A549 (cell line): ENCODE measurements around the gene CD2. TPM values are rescaled to one million over a fixed set of nuclear protein-coding genes. Genes with fewer than 3 reads are reported as not detected.

ENCODE experiments used
- ATAC-seq, 2 experiments: fragments of 200-7000 bp in 1 of 2; fragments of >200 bp in 1 of 2; cut with Nextera tagmentation in 1 of 2; cut with Tn5 transposase in 1 of 2; 3 replicates each; pipeline versions ENCODE4 v1.8.0 to v1.9.1; 2018 to 2020; ENCODE audit warnings: mild to moderate bottlenecking in 1 of 2, moderate library complexity in 1 of 2
- CTCF ChIA-PET: fragments of 300-600 bp; sonication (Branson Sonifier 250); formaldehyde crosslinking; extraction: SDS; loops from one replicate; lab custom pipeline; 2021; ENCODE audit warnings: antibody characterized with exemption, inconsistent platforms; lab: Yijun Ruan, JAX
- POLR2A ChIA-PET: fragments of 350-600 bp; formaldehyde crosslinking; extraction: SDS; loops from one replicate; lab custom pipeline; 2021; ENCODE audit warnings: antibody characterized with exemption, inconsistent platforms; lab: Yijun Ruan, JAX
- DNase-seq, 2 experiments: peaks; one replicate each; pipeline versions ENCODE4 v3.0.0 to v3.0.0-alpha.2; 2011 to 2016; ENCODE audit warnings: low read depth in 1 of 2, low spot score in 1 of 2
- FAIRE-seq: peaks from 2 replicates; lab custom pipeline; 2011; peaks lifted over from hg19 to GRCh38; lab: Jason Lieb, UNC
- H3K27ac ChIP-seq, 2 experiments: fragments of >200 bp; sonication (Bioruptor Twin); formaldehyde crosslinking; 3 replicates each; pipeline ENCODE4 v1.5.1; 2016 to 2017
- H3K4me1 ChIP-seq: fragments of >200 bp; sonication (Bioruptor Twin); formaldehyde crosslinking; 3 replicates; pipeline ENCODE4 v1.6.1; 2016
- H3K4me2 ChIP-seq: fragments of >200 bp; sonication (Bioruptor Twin); formaldehyde crosslinking; 3 replicates; pipeline ENCODE4 v1.6.1; 2016
- H3K4me3 ChIP-seq: fragments of >200 bp; sonication (Bioruptor Twin); formaldehyde crosslinking; 3 replicates; pipeline ENCODE4 v1.5.1; 2016
- H3K9me3 ChIP-seq: fragments of >200 bp; sonication (Bioruptor Twin); formaldehyde crosslinking; 3 replicates; pipeline ENCODE4 v1.6.1; 2016
- CBX2 ChIP-seq: fragments of 200-600 bp; sonication (generic); IDR thresholded peaks from 2 replicates; pipeline ENCODE4 v1.6.1; 2016; ENCODE audit warnings: low read depth, mild to moderate bottlenecking, borderline replicate concordance
- CHD4 ChIP-seq: fragments of 200-600 bp; sonication (generic); IDR thresholded peaks from 2 replicates; pipeline ENCODE4 v1.6.1; 2016; ENCODE audit warnings: antibody characterized with exemption, mild to moderate bottlenecking, borderline replicate concordance
- FOSL2 ChIP-seq, 2 experiments: fragments of 450-650 bp in 1 of 2; fragments of >200 bp in 1 of 2; sonication (Bioruptor Twin) in 1 of 2; formaldehyde crosslinking; IDR thresholded peaks; 2 replicates each; pipeline versions ENCODE4 v1.5.0 to v1.6.1; 2016 to 2020; ENCODE audit warnings: mild to moderate bottlenecking in 1 of 2, moderate library complexity in 1 of 2
- HDAC2 ChIP-seq: fragments of 200-600 bp; sonication (generic); IDR thresholded peaks from 2 replicates; pipeline ENCODE4 v1.6.1; 2016
- HMGXB4 ChIP-seq: fragments of 250-450 bp; sonication (Bioruptor Pico); IDR thresholded peaks from 2 replicates; pipeline ENCODE4 v1.5.0; 2021; ENCODE audit warnings: mild to moderate bottlenecking, moderate library complexity, borderline replicate concordance
- JUN ChIP-seq, 2 experiments: fragments of >200 bp; sonication (Bioruptor Twin); formaldehyde crosslinking; IDR thresholded peaks; 2 replicates in 1 of 2; 3 replicates in 1 of 2; pipeline ENCODE4 v1.6.1; 2016 to 2017
- MAFK ChIP-seq: fragments of 450-650 bp; IDR thresholded peaks from 2 replicates; pipeline ENCODE4 v1.6.1; 2014; ENCODE audit not compliant: partially characterized antibody
- NR3C1 ChIP-seq: fragments of >200 bp; sonication (Bioruptor Twin); formaldehyde crosslinking; IDR thresholded peaks from 3 replicates; pipeline ENCODE4 v1.6.1; 2017
- RAD21 ChIP-seq, 2 experiments: fragments of >200 bp in 1 of 2; sonication (Bioruptor Twin) in 1 of 2; formaldehyde crosslinking in 1 of 2; IDR thresholded peaks in 1 of 2; conservative IDR thresholded peaks in 1 of 2; 2 replicates in 1 of 2; 3 replicates in 1 of 2; pipeline ENCODE4 v1.6.1; 2012 to 2018; ENCODE audit warnings: inconsistent platforms in 1 of 2
- RCOR1 ChIP-seq: fragments of 150-350 bp; IDR thresholded peaks from 2 replicates; pipeline ENCODE4 v1.6.1; 2014; ENCODE audit warnings: antibody characterized with exemption, low read length, low read depth
- ZNF302 ChIP-seq: fragments of 250-450 bp; sonication (Bioruptor Pico); IDR thresholded peaks from 2 replicates; pipeline ENCODE4 v1.9.0; 2021; ENCODE audit warnings: inconsistent platforms, mild to moderate bottlenecking, moderate library complexity
- WGBS: methylation state at CpG from one replicate; pipeline ENCODE4 v1.1.6; 2017; ENCODE audit errors: missing lambda C conversion rate; 5-methylcytosine and 5-hydroxymethylcytosine counted together
- polyA plus RNA-seq, 4 experiments: library from polyadenylated mRNA; depleted of rRNA in 3 of 4; stranded (reverse); fragments of >200 nt; fragmentation: RNase III in 1 of 4; extraction: RNeasy Plus Mini Kit Qiagen cat#74134 plus additional on column Dnase treatment in 1 of 4; gene quantifications; 2 replicates in 3 of 4; 3 replicates in 1 of 4; pipeline ENCODE4 v1.2.3, GENCODE V29; 2011 to 2017
- TF ChIP-seq, protein P1 (sequence below): fragments of 200-600 bp; sonication (generic); IDR thresholded peaks from 2 replicates; pipeline ENCODE4 v1.6.1; 2016; ENCODE audit warnings: antibody characterized with exemption, mild to moderate bottlenecking, moderate library complexity
- TF ChIP-seq, protein P2 (sequence below): IDR thresholded peaks from 2 replicates; pipeline ENCODE4 v1.6.1; 2012; ENCODE audit warnings: low read depth, borderline replicate concordance
- TF ChIP-seq, protein P3 (sequence below): IDR thresholded peaks from 2 replicates; pipeline ENCODE4 v1.6.1; 2012

Gene CD2
- polyA plus RNA-seq, 2 of the 4 experiments (the other 2 are of a cell fraction), result not detected

DNA sequence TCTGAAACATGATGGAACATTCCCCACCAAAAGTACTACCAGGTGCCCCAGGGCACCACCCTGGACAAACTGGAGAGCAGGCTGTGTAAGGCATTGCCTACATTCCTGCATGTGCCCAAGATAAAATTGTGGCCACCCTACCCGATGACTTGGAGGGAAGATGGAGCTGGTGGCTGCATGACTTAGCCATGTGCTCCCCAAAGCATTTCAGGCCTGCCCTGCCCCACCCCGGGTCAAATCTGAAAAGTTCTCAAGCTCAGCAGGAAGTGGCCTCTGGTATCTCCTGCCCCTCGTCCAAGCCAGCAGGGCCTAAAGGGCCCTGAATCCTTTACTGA is 8.5 kb downstream of the CD2 start:
- FAIRE-seq (no peak), ATAC-seq (no peak), DNase-seq (no peak)
- TF ChIP-seq ZNF302 (CRISPR knock-in tag), result no peak
- TF ChIP-seq MAFK, result no peak
- Histone ChIP-seq H3K4me2 (no peak overlapping the region), H3K9me3 (no peaks in the 10 kb centered on the region), H3K4me1 (no peaks in the 10 kb centered on the region), H3K4me3 (no peak overlapping the region), H3K27ac (no peak overlapping the region)
- 55% methylated on average over 3 of the region's 3 CpGs for WGBS
- ChIA-PET CTCF (interaction anchor here (1.2 to 1.7 kb wide), 2 partner anchors 25 to 39 kb away, joined by 3 to 5 read pairs; no protein-coding TSS in a partner anchor), POLR2A (no interaction called here)

GRCh38 chr1:116763116-116763786 is 9.0 kb downstream of the CD2 start:
- Histone ChIP-seq H3K4me1 (no peaks in the 10 kb centered on the region), H3K4me3 (no peak overlapping the region), H3K4me2 (no peak overlapping the region), H3K27ac (no peak overlapping the region), H3K9me3 (no peaks in the 10 kb centered on the region)
- 26% methylated on average over 4 of the region's 4 CpGs for WGBS
- no peak for DNase-seq
- ChIA-PET CTCF (interaction anchor here (0.6 to 1.7 kb wide), 3 partner anchors 26 to 123 kb away, joined by 3 to 5 read pairs (median 4); no protein-coding TSS in a partner anchor), POLR2A (no interaction called here)
- TF ChIP-seq, protein P1, sequence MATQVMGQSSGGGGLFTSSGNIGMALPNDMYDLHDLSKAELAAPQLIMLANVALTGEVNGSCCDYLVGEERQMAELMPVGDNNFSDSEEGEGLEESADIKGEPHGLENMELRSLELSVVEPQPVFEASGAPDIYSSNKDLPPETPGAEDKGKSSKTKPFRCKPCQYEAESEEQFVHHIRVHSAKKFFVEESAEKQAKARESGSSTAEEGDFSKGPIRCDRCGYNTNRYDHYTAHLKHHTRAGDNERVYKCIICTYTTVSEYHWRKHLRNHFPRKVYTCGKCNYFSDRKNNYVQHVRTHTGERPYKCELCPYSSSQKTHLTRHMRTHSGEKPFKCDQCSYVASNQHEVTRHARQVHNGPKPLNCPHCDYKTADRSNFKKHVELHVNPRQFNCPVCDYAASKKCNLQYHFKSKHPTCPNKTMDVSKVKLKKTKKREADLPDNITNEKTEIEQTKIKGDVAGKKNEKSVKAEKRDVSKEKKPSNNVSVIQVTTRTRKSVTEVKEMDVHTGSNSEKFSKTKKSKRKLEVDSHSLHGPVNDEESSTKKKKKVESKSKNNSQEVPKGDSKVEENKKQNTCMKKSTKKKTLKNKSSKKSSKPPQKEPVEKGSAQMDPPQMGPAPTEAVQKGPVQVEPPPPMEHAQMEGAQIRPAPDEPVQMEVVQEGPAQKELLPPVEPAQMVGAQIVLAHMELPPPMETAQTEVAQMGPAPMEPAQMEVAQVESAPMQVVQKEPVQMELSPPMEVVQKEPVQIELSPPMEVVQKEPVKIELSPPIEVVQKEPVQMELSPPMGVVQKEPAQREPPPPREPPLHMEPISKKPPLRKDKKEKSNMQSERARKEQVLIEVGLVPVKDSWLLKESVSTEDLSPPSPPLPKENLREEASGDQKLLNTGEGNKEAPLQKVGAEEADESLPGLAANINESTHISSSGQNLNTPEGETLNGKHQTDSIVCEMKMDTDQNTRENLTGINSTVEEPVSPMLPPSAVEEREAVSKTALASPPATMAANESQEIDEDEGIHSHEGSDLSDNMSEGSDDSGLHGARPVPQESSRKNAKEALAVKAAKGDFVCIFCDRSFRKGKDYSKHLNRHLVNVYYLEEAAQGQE, result no peak
- TF ChIP-seq RAD21 (conservative IDR thresholded peaks at IDR 0.05 in 1 of 2, IDR thresholded peaks at IDR 0.05 in 1 of 2) (no peak), NR3C1 (no peak), RCOR1 (no peak), CBX2 (no peak), HMGXB4 (CRISPR knock-in tag) (no peak), MAFK (no peak), CHD4 (no peak), FOSL2 (IDR thresholded peaks at IDR 0.05) (no peak), FOSL2 (CRISPR knock-in tag; IDR thresholded peaks at IDR 0.05) (no peak), HDAC2 (no peak), JUN (IDR thresholded peaks at IDR 0.05) (no peak)
- TF ChIP-seq, protein P2, sequence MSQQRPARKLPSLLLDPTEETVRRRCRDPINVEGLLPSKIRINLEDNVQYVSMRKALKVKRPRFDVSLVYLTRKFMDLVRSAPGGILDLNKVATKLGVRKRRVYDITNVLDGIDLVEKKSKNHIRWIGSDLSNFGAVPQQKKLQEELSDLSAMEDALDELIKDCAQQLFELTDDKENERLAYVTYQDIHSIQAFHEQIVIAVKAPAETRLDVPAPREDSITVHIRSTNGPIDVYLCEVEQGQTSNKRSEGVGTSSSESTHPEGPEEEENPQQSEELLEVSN, result no peak
- TF ChIP-seq, protein P3, sequence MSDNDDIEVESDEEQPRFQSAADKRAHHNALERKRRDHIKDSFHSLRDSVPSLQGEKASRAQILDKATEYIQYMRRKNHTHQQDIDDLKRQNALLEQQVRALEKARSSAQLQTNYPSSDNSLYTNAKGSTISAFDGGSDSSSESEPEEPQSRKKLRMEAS, result no peak
- TF ChIP-seq, all 56 proteins: peak for 0
- no peak for ATAC-seq
- no peak for FAIRE-seq
